ENCODE data around the gene MAEA.

MAEA gene

GRCh38 chr4:1349359-1350168 lies 59.9 kb downstream of the MAEA start:
- TF ChIP-seq, protein P1, sequence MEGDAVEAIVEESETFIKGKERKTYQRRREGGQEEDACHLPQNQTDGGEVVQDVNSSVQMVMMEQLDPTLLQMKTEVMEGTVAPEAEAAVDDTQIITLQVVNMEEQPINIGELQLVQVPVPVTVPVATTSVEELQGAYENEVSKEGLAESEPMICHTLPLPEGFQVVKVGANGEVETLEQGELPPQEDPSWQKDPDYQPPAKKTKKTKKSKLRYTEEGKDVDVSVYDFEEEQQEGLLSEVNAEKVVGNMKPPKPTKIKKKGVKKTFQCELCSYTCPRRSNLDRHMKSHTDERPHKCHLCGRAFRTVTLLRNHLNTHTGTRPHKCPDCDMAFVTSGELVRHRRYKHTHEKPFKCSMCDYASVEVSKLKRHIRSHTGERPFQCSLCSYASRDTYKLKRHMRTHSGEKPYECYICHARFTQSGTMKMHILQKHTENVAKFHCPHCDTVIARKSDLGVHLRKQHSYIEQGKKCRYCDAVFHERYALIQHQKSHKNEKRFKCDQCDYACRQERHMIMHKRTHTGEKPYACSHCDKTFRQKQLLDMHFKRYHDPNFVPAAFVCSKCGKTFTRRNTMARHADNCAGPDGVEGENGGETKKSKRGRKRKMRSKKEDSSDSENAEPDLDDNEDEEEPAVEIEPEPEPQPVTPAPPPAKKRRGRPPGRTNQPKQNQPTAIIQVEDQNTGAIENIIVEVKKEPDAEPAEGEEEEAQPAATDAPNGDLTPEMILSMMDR (IDR thresholded peaks at IDR 0.05; ENCODE audit: low read depth, low read length) = no peak
- no peak for DNase-seq (ENCODE audit: low read depth in 2 of 2)
- no peak overlapping the region for H3K4me3 ChIP-seq (replicated peaks in 1 of 2; ENCODE audit: low read depth in 2 of 2, low read length in 2 of 2)

DNA sequence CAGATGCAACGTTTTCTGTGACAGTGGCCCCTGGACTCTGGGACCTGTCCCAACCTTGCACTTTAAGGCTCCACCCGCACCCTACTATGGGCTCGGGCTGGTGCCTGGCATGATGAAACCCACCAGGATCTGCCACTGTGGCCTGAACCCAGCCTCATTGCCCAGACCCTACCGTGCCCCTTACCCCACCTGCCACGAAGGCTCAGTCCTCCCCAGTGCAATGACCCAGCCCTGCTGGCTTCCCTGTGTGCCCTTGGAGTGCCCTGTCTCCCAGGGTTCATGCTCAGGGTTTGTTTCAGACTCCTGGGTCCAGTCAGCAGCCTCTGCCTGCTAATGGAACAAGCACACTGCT lies 60.5 kb downstream of the MAEA start:
- no peak for DNase-seq (ENCODE audit: low read depth in 2 of 2)
- TF ChIP-seq, protein P1 (IDR thresholded peaks at IDR 0.05; ENCODE audit: low read depth, low read length) = no peak
- H3K4me3 ChIP-seq (replicated peaks in 1 of 2; ENCODE audit: low read depth in 2 of 2, low read length in 2 of 2) = no peak overlapping the region

DNA sequence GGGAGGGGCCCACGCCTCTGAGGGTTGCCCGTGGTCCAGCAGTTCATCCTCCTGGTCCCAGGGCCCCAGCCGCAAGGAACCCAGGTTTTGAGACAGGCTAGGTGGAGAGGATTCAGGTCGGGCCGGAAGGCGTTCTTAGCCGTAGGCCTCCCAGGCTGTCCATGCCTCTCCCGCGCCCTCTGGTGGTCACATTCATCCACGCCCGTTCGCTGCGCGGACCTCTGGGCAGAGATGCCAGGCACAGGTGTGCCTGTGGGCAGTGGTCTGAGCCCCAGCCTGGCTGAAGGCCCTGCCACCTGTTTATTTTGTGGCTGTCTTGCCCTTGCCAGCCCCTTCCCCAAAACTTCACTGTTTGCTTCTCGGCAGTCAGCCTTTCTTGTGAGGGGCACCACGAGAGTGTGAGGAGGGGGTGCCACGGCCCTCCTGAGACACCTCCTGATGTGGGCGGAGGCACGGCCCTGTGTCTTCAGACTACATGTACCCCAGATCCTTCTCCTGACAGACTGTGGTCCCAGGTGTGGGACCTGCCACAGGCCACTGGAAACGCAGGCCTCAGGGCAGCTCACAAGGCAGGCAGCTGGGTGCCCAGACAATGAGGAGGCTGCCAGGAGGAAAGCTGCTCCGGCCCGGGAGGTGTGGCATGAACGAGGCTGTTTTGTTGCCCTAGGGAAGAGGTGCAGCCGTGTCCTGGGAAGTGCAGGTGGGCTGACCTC lies 62.3 kb downstream of the MAEA start:
- TF ChIP-seq, protein P1 (IDR thresholded peaks at IDR 0.05; ENCODE audit: low read depth, low read length) = peak; percentile 96

GRCh38 chr4:1352567-1352900 lies 62.8 kb downstream of the MAEA start:
- DNase-seq (ENCODE audit: low read depth in 2 of 2) = no peak
- TF ChIP-seq, protein P1 (IDR thresholded peaks at IDR 0.05; ENCODE audit: low read depth, low read length) = no peak
- no peak overlapping the region for H3K4me3 ChIP-seq (replicated peaks in 1 of 2; ENCODE audit: low read depth in 2 of 2, low read length in 2 of 2)

More for the DNA sequence above, 62.3 kb downstream of the MAEA start:
- no peak overlapping the region for H3K4me3 ChIP-seq (replicated peaks in 1 of 2; ENCODE audit: low read depth in 2 of 2, low read length in 2 of 2)
- peak; percentile 79 to 81 for DNase-seq (ENCODE audit: low read depth in 2 of 2)

- no peak for DNase-seq (ENCODE audit: low read depth in 2 of 2)
- TF ChIP-seq, protein P1 (IDR thresholded peaks at IDR 0.05; ENCODE audit: low read depth, low read length) = no peak
- H3K4me3 ChIP-seq (replicated peaks in 1 of 2; ENCODE audit: low read depth in 2 of 2, low read length in 2 of 2) = no peak overlapping the region
Measured at GRCh38 chr4:1353186-1354055, 63.7 kb downstream of the MAEA start.

DNA sequence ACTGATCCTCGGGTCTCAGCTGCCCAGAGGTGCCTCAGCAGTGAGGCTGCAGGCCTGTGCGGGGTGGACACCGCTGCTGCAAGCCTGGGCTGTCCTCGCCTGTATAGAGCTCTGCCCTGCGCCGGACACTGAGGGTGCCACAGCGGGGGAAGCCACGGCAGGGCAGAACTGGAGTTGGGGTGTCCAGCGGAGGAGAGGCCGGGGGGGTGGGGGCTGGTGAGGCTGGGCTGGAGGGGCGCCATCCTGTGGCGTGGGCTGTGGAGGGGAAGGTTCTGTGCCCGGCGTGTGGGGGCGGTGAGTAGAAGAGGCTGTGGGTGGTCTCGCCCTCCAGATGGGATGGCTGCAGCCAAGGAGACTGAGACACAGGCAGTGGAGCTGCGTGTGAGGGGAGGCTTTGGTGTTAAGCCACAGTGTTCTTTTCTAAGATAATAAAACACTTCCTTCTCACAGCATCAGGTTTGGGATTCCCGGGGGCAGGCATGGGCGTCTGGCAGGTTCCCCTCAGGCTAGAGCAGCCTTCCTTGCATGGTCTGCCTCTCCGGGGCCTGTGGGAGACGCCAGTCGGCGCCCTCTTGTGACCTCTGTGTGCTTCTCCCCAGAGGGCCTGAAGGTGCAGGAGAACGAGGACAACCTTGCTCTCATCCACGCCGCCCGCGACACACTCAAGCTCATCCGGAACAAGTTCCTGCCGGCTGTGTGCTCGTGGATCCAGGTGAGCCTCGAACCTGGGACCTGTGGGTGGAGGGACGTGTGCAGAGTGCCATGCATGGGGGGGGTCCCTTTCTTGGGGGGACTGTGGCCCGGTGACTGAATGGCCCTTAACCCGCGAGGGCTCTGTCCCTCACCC lies 64.7 kb downstream of the MAEA start:
- no peak for DNase-seq (ENCODE audit: low read depth in 2 of 2)
- TF ChIP-seq, protein P1 (IDR thresholded peaks at IDR 0.05; ENCODE audit: low read depth, low read length) = no peak
- no peak overlapping the region for H3K4me3 ChIP-seq (replicated peaks in 1 of 2; ENCODE audit: low read depth in 2 of 2, low read length in 2 of 2)

All from cardiac fibroblast (primary cell).